ENCODE data around the gene ZFP92. TPM values are rescaled to one million over a fixed set of nuclear protein-coding genes. Genes with fewer than 3 reads are reported as not detected.

Gene ZFP92
- polyA plus RNA-seq, 1 donor (not counting 4 experiments of a cell fraction or from before 2014, with no cell fraction given): 0.64 TPM

DNA sequence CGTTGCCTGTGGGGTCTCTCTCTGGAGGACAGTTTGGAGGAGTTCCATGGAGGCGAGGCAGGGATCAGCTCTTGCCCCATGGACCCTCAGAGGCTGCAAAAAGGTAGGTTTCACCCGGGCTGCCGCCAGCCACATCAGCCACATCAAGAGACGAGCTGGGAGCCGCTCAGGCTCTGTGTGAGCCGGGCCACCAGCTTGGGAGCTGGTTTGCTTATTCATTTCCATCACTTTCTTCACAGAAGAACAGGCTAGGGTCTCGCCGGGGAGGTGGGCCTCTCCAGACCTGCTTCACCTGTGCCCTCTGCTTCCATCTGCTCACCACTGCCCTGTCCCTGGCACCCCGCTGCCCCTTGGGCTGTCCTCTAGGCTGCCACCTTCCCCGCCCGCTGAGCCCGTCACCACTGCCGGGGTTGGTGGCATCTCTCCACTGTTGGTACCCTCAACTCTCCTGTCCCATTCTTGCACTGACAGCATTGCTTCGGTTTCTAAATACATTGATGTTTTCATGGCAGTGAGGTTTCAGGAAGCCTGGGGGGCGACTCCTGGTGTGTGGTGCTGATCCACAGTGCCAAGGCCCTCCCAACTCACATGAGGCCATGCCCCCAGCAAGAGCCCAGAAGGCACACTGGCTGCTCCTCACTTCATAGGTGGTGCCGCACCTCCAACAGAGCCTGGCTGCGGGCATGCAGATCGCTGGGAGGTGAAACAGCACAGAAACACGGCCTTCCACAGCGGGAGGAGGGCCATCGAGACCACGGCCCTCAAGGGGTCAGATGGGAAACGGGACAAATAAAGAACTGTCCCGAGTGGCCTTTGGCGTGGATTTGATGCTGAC is 39.1 kb downstream of the ZFP92 start:
- H3K4me3 ChIP-seq (ENCODE audit: control insufficient read depth in 2 of 3, extremely low read depth in 1 of 3, insufficient read depth in 2 of 3, low read depth in 1 of 3, low read length in 3 of 3): no peak overlapping the region
- H4K20me1 ChIP-seq (ENCODE audit: control insufficient read depth, extremely low read depth, insufficient read depth, low read length): no peaks in the 10 kb centered on the region
- no peaks in the 10 kb centered on the region for H3K27me3 ChIP-seq (ENCODE audit: control insufficient read depth, extremely low read depth, insufficient read depth, low read length)
- no peak for FAIRE-seq
- H3K27ac ChIP-seq (ENCODE audit: control insufficient read depth, insufficient read depth, low read length): no peak overlapping the region
- no peaks in the 10 kb centered on the region for H3K9me3 ChIP-seq (ENCODE audit: control insufficient read depth, low read depth, low read length)
- dilution Hi-C loops (cut with MboI; ENCODE audit: extremely low pct_ligation_motif_present, low sequenced_read_pairs): no loop called here
- no peak overlapping the region for H3K9ac ChIP-seq (ENCODE audit: control insufficient read depth, extremely low read depth, insufficient read depth, low read length)
- H2AFZ ChIP-seq (ENCODE audit: control insufficient read depth, low read length): no peak overlapping the region
- H3K4me1 ChIP-seq (ENCODE audit: control insufficient read depth, extremely low read depth, insufficient read depth, low read length): no peaks in the 10 kb centered on the region
- no peak overlapping the region for H3K4me2 ChIP-seq (ENCODE audit: control insufficient read depth, extremely low read depth, insufficient read depth, low read depth, low read length)
- TF ChIP-seq, protein P1, sequence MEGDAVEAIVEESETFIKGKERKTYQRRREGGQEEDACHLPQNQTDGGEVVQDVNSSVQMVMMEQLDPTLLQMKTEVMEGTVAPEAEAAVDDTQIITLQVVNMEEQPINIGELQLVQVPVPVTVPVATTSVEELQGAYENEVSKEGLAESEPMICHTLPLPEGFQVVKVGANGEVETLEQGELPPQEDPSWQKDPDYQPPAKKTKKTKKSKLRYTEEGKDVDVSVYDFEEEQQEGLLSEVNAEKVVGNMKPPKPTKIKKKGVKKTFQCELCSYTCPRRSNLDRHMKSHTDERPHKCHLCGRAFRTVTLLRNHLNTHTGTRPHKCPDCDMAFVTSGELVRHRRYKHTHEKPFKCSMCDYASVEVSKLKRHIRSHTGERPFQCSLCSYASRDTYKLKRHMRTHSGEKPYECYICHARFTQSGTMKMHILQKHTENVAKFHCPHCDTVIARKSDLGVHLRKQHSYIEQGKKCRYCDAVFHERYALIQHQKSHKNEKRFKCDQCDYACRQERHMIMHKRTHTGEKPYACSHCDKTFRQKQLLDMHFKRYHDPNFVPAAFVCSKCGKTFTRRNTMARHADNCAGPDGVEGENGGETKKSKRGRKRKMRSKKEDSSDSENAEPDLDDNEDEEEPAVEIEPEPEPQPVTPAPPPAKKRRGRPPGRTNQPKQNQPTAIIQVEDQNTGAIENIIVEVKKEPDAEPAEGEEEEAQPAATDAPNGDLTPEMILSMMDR (optimal IDR thresholded peaks at IDR 0.05 in 1 of 3, IDR thresholded peaks at IDR 0.05 in 1 of 3, conservative IDR thresholded peaks at IDR 0.05 in 1 of 3; ENCODE audit: extremely low read depth in 1 of 3, insufficient read depth in 2 of 3, low read length in 3 of 3): no peak
- no peak for TF ChIP-seq EZH2 (IDR thresholded peaks at IDR 0.05; ENCODE audit: low read length)
- no peaks in the 10 kb centered on the region for H3K36me3 ChIP-seq (ENCODE audit: control insufficient read depth in 2 of 2, extremely low read depth in 1 of 2, insufficient read depth in 2 of 2, low read length in 2 of 2)
- H3K79me2 ChIP-seq (ENCODE audit: control insufficient read depth, insufficient read depth, low read length): no peaks in the 10 kb centered on the region
- no peaks in the 10 kb centered on the region for H3K9me1 ChIP-seq (ENCODE audit: control insufficient read depth, extremely low read depth, insufficient read depth, low read length)
- DNase-seq (ENCODE audit: low read depth, low spot score): no peak

DNA sequence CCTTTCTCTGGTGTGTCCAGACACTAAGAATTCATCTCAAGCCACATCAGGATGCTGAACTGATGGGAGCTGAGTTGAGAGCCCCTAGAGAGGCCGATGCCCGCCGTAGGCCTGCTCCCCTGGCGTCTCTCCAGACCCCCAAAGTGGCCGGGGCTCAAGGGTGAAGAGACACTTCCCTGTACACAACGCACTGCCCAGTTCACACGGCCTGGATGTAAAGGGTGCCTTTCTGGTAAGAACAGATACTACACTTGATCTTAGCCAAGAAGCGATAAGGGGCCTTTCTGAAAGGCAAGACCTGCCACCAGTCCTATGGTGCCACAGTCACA is 39.6 kb downstream of the ZFP92 start:
- TF ChIP-seq, protein P1 (optimal IDR thresholded peaks at IDR 0.05 in 1 of 3, IDR thresholded peaks at IDR 0.05 in 1 of 3, conservative IDR thresholded peaks at IDR 0.05 in 1 of 3; ENCODE audit: extremely low read depth in 1 of 3, insufficient read depth in 2 of 3, low read length in 3 of 3): no peak
- no peak for TF ChIP-seq EZH2 (IDR thresholded peaks at IDR 0.05; ENCODE audit: low read length)
- FAIRE-seq: no peak

More for the DNA sequence above, 39.6 kb downstream of the ZFP92 start:
- Histone ChIP-seq H3K36me3 (ENCODE audit: control insufficient read depth in 2 of 2, extremely low read depth in 1 of 2, insufficient read depth in 2 of 2, low read length in 2 of 2) (peaks cover 0 to 3% of the 10 kb centered on the region in 2 experiments), H3K9me3 (ENCODE audit: control insufficient read depth, low read depth, low read length) (no peaks in the 10 kb centered on the region), H4K20me1 (ENCODE audit: control insufficient read depth, extremely low read depth, insufficient read depth, low read length) (no peaks in the 10 kb centered on the region), H3K4me1 (ENCODE audit: control insufficient read depth, extremely low read depth, insufficient read depth, low read length) (no peaks in the 10 kb centered on the region), H3K4me2 (ENCODE audit: control insufficient read depth, extremely low read depth, insufficient read depth, low read depth, low read length) (no peak overlapping the region), H3K27ac (ENCODE audit: control insufficient read depth, insufficient read depth, low read length) (no peak overlapping the region), H3K4me3 (ENCODE audit: control insufficient read depth in 2 of 3, extremely low read depth in 1 of 3, insufficient read depth in 2 of 3, low read depth in 1 of 3, low read length in 3 of 3) (no peak overlapping the region), H3K9ac (ENCODE audit: control insufficient read depth, extremely low read depth, insufficient read depth, low read length) (no peak overlapping the region), H2AFZ (ENCODE audit: control insufficient read depth, low read length) (no peak overlapping the region), H3K79me2 (ENCODE audit: control insufficient read depth, insufficient read depth, low read length) (no peaks in the 10 kb centered on the region), H3K9me1 (ENCODE audit: control insufficient read depth, extremely low read depth, insufficient read depth, low read length) (no peaks in the 10 kb centered on the region), H3K27me3 (ENCODE audit: control insufficient read depth, extremely low read depth, insufficient read depth, low read length) (no peaks in the 10 kb centered on the region)
- dilution Hi-C loops (cut with MboI; ENCODE audit: extremely low pct_ligation_motif_present, low sequenced_read_pairs): no loop called here
- no peak for DNase-seq (ENCODE audit: low read depth, low spot score)

All from keratinocyte (primary cell).